Fibroblast of pulmonary artery (primary cell): Measurements from ENCODE around the gene MAP3K3.

Experiments
- DNase-seq: peaks from one replicate; pipeline ENCODE4 v3.0.0-alpha.2; 2010; ENCODE audit warnings: low read depth
- H3K4me3 ChIP-seq: replicated peaks from 2 replicates; pipeline ENCODE4 v1.5.1; 2011; ENCODE audit warnings: low read depth, mild to moderate bottlenecking, control low read depth, low read length, moderate library complexity
- TF ChIP-seq, protein P1 (sequence below): IDR thresholded peaks from 2 replicates; pipeline ENCODE4 v1.5.1; 2011; ENCODE audit warnings: mild to moderate bottlenecking, control low read depth, low read length, inconsistent platforms; ENCODE audit errors: missing control alignments

MAP3K3 gene

DNA sequence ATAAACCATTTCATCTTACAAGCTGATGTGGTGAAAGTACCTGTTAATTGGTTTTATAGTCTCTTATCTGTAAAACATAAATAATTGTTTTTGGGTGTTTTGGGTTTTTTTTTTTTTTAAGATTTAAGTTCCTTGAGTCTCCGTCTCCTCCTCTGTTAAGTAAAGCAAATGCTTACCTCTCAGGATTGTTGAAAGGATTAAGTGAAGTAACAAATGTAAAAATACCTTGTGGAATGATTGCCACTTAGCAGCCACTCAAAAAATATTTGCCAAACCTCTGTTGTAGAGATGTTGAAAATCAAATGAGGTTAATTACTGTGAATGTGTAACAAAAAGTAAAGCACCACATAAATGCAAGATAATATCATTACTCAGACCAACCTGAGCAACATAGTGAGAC lies 58.5 kb downstream of the MAP3K3 start:
- no peak for DNase-seq
- H3K4me3 ChIP-seq: no peak overlapping the region
- TF ChIP-seq, protein P1, sequence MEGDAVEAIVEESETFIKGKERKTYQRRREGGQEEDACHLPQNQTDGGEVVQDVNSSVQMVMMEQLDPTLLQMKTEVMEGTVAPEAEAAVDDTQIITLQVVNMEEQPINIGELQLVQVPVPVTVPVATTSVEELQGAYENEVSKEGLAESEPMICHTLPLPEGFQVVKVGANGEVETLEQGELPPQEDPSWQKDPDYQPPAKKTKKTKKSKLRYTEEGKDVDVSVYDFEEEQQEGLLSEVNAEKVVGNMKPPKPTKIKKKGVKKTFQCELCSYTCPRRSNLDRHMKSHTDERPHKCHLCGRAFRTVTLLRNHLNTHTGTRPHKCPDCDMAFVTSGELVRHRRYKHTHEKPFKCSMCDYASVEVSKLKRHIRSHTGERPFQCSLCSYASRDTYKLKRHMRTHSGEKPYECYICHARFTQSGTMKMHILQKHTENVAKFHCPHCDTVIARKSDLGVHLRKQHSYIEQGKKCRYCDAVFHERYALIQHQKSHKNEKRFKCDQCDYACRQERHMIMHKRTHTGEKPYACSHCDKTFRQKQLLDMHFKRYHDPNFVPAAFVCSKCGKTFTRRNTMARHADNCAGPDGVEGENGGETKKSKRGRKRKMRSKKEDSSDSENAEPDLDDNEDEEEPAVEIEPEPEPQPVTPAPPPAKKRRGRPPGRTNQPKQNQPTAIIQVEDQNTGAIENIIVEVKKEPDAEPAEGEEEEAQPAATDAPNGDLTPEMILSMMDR: no peak

DNA sequence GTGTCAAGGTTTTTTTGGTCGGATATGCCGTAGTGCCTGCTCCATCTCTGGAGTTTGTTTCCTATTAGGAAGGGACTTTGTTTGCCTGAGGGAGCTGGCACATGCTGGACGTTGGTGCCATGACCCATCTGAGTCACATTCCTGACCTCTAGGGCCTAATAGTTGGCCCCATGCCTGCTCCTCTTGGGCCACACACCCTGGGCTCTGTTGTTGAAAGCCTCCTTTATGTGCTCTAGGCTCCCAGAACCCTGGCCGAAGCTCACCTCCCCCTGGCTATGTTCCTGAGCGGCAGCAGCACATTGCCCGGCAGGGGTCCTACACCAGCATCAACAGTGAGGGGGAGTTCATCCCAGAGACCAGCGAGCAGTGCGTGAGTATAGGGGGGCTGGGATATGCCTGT lies 59.3 kb downstream of the MAP3K3 start:
- TF ChIP-seq, protein P1: no peak
- no peak overlapping the region for H3K4me3 ChIP-seq
- no peak for DNase-seq

DNA sequence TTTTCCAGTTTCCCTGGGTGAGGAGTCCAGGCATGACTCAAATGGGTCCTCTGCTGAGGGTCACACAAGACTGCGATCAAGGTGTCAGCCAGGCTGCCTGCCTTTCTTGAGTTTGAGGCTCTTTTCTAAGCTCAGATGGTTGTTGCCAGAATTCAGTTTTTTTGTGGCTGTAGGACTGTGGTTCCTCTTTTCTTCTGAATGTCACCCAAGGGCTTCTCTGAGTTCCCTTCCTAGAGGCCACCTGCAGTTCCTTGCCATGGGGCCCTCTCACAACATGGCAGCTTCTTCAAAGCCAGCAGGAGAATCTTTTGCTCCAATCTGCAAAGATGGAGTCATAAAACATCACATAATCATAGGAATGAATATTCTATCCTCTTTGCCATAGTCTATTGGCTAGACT lies 60.2 kb downstream of the MAP3K3 start:
- no peak for DNase-seq
- TF ChIP-seq, protein P1: no peak

DNA sequence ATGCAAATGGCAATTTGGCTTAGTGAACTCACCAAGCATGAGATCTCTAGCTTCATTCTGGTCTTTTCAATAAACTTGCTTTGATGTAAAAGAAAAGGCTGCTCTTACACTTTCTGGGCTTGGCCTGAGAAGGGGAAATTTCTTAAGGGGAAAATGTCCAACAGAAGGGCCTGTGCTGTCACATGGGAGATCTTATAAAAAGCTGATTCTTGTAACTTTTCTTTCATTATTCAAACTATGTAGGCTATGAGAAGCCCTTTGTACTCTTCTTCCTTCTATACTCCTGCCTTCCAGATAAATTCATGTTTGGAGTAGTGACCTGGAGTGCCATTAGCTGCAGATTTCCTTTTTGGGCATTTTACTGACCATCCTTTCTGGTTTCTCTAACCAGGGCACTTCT lies 60.8 kb downstream of the MAP3K3 start:
- DNase-seq: no peak
- no peak overlapping the region for H3K4me3 ChIP-seq

More for the DNA sequence above, 60.2 kb downstream of the MAP3K3 start:
- no peak overlapping the region for H3K4me3 ChIP-seq

DNA sequence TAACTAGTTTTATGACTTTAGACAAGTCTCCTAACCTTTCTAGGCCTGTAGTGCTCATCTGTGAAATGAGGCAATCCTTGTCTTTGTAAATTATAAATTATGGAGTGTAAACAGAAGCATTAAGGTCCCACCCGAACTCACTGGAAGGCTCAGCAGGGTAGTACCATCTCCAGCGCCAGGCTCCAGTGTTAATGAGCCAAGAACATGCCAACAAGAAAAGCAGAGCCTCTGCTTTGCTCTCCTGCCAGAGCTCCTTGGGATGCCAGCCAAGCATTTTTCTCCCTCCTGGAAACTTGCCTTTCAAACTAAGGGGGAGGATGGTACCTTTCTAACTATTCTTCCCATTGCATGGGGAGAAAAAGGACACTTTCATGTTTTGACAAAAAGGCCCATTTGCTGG lies 62.8 kb downstream of the MAP3K3 start:
- TF ChIP-seq, protein P1: no peak
- no peak overlapping the region for H3K4me3 ChIP-seq
- DNase-seq: no peak

More for the DNA sequence above, 60.8 kb downstream of the MAP3K3 start:
- TF ChIP-seq, protein P1: no peak

DNA sequence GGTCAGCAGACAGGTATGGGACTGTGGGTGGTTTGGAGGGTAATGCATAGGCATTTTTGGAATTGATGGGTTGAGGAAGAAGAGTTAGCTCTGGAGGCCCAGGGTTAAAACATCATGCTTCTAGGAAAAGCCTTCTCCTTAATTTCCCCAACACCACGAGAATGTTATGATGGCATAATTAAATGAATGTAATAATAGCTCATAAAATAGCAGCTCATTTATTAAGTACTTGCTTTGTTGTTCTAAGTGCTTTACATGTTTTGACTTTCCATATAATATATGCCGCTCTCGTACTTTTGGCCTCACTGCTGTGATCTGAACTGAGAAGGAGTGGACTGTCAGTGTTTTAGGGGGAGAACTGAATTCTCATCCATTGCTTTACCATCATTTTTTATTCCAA lies 63.4 kb downstream of the MAP3K3 start:
- TF ChIP-seq, protein P1: no peak
- no peak overlapping the region for H3K4me3 ChIP-seq
- no peak for DNase-seq

DNA sequence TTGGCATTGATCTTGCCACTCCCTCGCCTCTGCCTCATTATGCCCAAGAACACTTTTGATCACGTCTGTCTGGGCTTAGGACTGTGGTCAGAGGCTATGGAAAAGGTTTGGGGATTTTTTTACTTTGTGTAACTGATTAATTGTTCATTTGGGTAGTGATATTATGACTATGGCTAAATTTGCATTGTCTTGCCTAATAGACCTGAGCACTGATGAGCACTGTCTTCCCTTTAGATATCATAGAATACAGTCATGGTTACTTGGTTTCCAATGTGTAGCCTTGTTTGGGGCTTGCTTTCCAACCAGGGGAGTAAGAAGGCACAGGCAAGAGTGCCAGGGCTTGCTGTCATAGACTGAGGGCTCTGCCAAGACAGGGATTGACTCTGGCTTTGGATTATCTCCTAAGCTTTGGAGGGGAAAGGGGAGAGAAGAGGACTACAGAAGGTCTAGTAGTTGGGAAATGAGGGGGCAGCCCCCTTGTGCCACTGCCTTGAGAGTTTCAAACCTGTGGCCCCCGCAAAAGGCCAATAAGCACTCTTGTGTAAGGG lies 64.0 kb downstream of the MAP3K3 start:
- no peak for DNase-seq

More for the DNA sequence above, 64.0 kb downstream of the MAP3K3 start:
- no peak overlapping the region for H3K4me3 ChIP-seq
- TF ChIP-seq, protein P1: no peak
